H1 (cell line): Measurements from ENCODE around the gene IL36RN.

Experiments used
- EZH2 ChIP-seq: fragments of 200-600 bp; sonication (generic); IDR thresholded peaks from 2 replicates; pipeline ENCODE4 v1.7.1; 2012; ENCODE audit warnings: low read depth, mild to moderate bottlenecking, moderate library complexity, low read length, inconsistent platforms; ENCODE audit not compliant: severe bottlenecking
- HDAC6 ChIP-seq: IDR thresholded peaks from one replicate; pipeline ENCODE4 v1.7.1; 2012; ENCODE audit warnings: low read depth, mild to moderate bottlenecking, inconsistent platforms, low read length, moderate library complexity
- POLR2A ChIP-seq, 2 experiments: IDR thresholded peaks; 1 replicate in 1 of 2; 2 replicates in 1 of 2; pipeline ENCODE4 v1.6.1; 2011; ENCODE audit warnings: low read depth in 2 of 2, low read length in 2 of 2, mild to moderate bottlenecking in 2 of 2; ENCODE audit errors: control extremely low read depth in 1 of 2
- SIN3A ChIP-seq, 2 experiments: IDR thresholded peaks in 1 of 2; conservative IDR thresholded peaks in 1 of 2; 2 replicates each; pipeline ENCODE4 v1.6.1; 2011 to 2012; ENCODE audit warnings: low read length in 2 of 2, improper control_type of control experiment in 1 of 2, low read depth in 1 of 2, mild to moderate bottlenecking in 1 of 2
- SIX5 ChIP-seq: IDR thresholded peaks from 2 replicates; pipeline ENCODE4 v1.6.1; 2011; ENCODE audit warnings: mild to moderate bottlenecking, low read depth, low read length
- SP1 ChIP-seq: IDR thresholded peaks from 2 replicates; pipeline ENCODE4 v1.6.1; 2011; ENCODE audit warnings: low read depth, low read length
- TF ChIP-seq, protein P1 (sequence below), 3 experiments: IDR thresholded peaks; 1 replicate in 2 of 3; 2 replicates in 1 of 3; pipeline versions ENCODE4 v1.5.1 to v1.6.1; 2011; ENCODE audit warnings: low read length in 3 of 3, mild to moderate bottlenecking in 3 of 3, inconsistent platforms in 2 of 3, low read depth in 1 of 3, moderate library complexity in 1 of 3; ENCODE audit not compliant: insufficient read depth in 1 of 3; ENCODE audit errors: control extremely low read depth in 1 of 3
- TF ChIP-seq, protein P2 (sequence below): IDR thresholded peaks from 2 replicates; pipeline ENCODE4 v1.6.1; 2011; ENCODE audit warnings: low read depth, mild to moderate bottlenecking, low read length; ENCODE audit not compliant: insufficient read depth

GRCh38 chr2:113052396-113052917, 6.5 kb upstream of the IL36RN start, which contains the start of gene IL36B:
- no peak for TF ChIP-seq SIX5
- TF ChIP-seq EZH2, result no peak
- TF ChIP-seq, protein P1, sequence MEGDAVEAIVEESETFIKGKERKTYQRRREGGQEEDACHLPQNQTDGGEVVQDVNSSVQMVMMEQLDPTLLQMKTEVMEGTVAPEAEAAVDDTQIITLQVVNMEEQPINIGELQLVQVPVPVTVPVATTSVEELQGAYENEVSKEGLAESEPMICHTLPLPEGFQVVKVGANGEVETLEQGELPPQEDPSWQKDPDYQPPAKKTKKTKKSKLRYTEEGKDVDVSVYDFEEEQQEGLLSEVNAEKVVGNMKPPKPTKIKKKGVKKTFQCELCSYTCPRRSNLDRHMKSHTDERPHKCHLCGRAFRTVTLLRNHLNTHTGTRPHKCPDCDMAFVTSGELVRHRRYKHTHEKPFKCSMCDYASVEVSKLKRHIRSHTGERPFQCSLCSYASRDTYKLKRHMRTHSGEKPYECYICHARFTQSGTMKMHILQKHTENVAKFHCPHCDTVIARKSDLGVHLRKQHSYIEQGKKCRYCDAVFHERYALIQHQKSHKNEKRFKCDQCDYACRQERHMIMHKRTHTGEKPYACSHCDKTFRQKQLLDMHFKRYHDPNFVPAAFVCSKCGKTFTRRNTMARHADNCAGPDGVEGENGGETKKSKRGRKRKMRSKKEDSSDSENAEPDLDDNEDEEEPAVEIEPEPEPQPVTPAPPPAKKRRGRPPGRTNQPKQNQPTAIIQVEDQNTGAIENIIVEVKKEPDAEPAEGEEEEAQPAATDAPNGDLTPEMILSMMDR (IDR thresholded peaks at IDR 0.05; ENCODE audit: control extremely low read depth in 1 of 3, insufficient read depth in 1 of 3, low read depth in 1 of 3, low read length in 3 of 3), result no peak
- TF ChIP-seq POLR2A (IDR thresholded peaks at IDR 0.05; ENCODE audit: control extremely low read depth in 1 of 2, low read depth in 2 of 2, low read length in 2 of 2), result no peak
- TF ChIP-seq, protein P2, sequence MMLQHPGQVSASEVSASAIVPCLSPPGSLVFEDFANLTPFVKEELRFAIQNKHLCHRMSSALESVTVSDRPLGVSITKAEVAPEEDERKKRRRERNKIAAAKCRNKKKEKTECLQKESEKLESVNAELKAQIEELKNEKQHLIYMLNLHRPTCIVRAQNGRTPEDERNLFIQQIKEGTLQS, result no peak
- no peak for TF ChIP-seq SIN3A (conservative IDR thresholded peaks at IDR 0.05 in 1 of 2, IDR thresholded peaks at IDR 0.05 in 1 of 2; ENCODE audit: low read depth in 1 of 2, low read length in 2 of 2)
- no peak for TF ChIP-seq HDAC6
- no peak for TF ChIP-seq SP1
